GM21447 (cell line): ENCODE data around the gene PPCDC.
A peak's percentile ranks its signal among the peaks of the same experiment; 100 is the strongest.

Source experiments
- ATAC-seq: cut with Tn5 transposase; IDR thresholded peaks from one replicate; pipeline ENCODE4 v1.9.1; 2021; ENCODE audit not compliant: unreplicated experiment

PPCDC gene

GRCh38 chr15:75043509-75044257 is 20.3 kb downstream of the PPCDC start:
- peak; percentile 27 for ATAC-seq

DNA sequence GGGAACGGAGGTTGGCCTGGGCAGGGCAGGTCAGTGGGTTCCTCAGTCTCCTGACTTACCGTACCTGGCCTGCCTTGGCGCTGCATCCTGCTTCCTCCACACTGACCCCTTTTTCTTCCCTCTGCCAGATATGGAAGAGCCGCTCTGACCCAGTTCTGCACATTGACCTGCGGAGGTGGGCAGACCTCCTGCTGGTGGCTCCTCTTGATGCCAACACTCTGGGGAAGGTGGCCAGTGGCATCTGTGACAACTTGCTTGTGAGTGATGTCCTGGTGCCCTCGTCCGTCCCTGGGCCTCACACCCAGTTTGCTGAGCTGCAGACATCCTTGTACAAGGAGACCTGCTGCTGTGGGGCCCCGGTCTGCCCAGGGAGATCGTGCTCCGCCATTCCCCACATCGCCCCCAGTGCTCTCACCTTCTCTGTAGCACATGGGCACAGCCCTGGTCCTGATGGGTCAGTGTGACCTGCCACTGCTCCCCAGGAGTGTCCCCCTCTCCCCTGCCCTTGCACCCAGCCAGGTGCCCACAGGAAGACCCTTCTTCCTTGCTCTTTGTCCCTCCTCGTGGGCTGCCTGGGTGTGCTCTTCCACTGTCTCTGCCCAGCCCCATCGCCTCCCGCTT is 21.0 kb downstream of the PPCDC start:
- no peak for ATAC-seq

DNA sequence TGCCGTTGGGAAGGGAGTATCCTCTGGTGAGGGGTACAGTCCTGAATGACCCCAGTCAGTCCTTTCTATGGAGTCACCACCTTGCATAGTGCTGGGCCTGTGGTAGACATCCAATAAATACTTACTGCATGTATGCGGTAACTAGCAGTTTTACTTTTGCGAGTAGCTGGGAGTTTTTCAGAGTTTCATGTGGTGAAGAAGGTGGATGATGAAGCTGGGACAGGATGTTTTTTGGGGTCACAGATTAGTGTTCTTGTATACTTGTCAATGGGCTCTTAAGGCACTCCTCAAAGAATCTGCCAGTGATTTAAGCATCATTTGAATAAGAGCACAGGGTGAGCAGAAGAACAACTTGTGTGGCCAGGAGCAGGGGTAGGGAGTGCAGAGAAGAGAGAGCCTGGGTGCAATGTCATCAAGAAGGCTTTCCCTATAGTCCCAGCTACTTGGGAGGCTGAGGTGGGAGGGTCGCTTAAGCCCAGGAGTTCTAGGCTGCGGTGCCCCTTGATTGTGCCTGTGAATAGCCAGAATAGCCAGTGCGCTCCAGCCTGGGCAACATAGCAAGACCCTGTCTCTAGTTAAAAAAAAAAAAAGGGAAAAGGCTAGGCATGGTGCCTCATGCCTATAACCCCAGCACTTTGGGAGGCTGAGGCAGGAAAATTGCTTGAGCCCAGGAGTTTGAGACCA is 22.1 kb downstream of the PPCDC start:
- ATAC-seq: no peak

- no peak for ATAC-seq
These were observed 25.0 kb downstream of the PPCDC start for GRCh38 chr15:75048394-75048793.

DNA sequence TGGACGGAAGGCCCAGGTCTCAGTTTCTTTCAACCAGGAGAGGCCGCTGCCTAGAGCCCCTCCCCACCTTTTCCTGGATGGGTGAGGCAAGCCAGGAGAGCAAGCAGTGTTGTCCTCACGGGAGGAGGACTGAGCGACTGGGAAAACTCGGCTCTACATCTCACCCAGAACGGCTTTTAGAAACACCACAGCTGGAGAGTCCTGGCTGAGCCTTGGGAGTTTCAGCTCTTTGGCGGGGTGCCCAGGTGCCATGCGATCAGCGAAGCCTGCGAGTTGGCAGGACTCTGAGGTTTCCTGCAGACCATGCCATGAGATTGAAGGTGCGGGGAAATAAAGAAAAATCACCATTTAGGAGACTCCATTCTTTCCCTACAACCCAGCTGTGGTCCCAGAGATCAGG is 26.0 kb downstream of the PPCDC start:
- ATAC-seq: no peak

GRCh38 chr15:75050283-75050682 is 26.9 kb downstream of the PPCDC start:
- ATAC-seq: no peak

DNA sequence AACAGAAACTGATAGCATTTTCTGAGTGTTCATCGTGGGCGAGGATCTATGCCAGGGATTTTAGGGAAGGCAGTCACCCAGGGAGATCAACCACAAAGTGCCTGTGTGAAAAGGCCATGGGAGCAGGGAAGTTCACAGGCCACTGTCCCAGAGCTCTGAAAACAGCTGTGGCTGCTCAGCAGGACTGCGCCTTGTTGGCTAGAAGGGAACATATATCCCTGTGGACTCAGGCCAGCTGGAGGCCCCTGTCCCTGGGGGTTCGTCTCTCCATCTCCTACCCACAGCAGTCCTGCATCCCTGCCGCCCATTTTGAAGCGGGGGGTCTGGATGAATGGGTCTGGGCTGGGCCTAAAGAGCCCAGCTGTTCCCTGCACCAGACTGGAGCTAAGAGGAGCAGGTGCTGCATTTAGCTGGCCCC is 27.8 kb downstream of the PPCDC start:
- no peak for ATAC-seq

DNA sequence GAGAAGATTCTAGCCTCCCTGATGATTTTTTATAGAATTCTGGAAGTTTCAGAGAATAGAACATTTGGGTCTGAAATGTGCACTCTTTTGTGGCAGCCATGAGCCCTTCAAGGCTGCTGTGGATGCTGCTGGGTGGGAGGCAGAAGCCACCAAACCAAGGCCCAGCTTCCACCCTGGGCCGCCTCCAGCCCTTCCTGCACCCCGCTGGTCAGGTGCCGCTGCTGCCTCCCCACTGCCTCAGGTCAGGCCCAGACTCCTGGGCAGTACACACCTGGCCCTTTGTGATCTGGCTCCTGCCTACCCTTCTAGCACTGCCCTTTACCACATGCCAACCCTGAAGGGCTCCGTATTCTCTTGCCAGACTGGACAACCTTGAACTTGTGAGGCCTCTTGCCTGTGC is 28.3 kb downstream of the PPCDC start:
- ATAC-seq: no peak

- no peak for ATAC-seq
These were observed 29.8 kb downstream of the PPCDC start for GRCh38 chr15:75052972-75053747.

- no peak for ATAC-seq
These were observed 30.3 kb downstream of the PPCDC start for GRCh38 chr15:75053748-75054125.

DNA sequence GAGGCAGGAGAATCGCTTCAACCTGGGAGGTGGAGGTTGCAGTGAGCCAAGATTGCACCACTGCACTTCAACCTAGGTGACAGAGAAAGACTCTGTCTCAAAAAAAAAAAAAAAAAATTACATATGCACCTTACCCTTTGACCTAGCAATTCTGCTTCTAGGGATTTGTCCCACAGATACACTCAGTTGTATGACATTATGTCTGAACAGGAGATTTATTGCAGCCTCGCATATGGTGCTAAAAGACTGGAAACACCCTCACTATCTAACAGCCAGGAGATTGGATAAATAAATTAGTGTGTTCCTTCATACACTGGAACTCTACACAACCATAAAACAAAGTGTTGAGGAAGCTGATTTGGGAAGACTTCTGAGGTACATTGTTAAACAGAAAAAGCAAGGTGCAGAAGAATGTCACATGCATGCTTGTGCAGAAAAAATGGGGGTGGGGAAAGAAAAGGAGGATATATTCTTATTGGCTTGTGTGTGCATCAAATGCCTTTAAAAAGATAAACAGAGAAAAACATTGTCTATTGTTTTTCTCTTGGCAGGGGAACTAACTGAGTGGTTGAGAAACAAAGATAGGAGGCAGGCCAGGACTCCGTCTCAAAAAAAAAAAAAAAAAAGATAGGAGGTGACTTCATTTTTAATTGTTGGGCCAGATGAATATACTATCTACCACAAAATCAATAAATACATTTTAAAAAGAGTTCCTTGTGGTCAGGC is 30.9 kb downstream of the PPCDC start:
- ATAC-seq: no peak

GRCh38 chr15:75056036-75056435 is 32.6 kb downstream of the PPCDC start:
- ATAC-seq: no peak

DNA sequence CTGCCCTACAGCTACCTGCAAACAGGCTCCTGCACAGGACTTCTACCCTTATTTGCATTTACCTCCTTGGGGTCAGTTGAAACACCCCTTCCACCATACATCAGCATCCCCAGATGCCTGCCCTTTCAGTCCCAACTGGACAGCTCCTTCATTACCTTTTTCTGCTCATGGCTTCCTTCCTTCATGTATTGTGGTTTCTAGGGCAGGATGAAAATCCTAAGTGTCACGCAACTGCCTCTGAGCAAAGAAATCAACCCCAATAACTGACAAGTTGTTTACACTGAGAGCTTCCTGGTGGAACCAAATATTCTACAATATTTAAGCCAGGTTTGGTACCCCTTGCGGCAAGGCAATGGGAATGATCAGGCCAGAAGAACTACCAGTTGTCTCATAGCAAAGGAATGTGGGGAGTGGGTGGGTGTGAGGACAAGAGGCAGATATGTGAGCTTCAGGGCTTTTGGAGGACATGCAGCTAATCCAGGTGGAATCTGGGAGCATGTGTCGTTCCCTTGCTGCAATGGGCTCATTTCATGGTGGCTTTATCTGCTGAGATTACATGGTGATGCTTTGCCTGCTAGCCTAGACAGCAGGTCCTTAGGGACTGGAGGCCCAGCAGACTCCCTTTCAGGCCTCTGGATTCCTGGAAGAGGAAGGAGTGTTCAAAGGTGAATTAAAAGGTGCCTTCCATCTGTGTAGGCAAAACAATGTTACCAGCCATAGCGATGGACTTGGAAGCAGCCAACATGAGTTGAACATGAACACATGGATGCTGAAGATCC is 34.9 kb downstream of the PPCDC start:
- ATAC-seq: no peak

DNA sequence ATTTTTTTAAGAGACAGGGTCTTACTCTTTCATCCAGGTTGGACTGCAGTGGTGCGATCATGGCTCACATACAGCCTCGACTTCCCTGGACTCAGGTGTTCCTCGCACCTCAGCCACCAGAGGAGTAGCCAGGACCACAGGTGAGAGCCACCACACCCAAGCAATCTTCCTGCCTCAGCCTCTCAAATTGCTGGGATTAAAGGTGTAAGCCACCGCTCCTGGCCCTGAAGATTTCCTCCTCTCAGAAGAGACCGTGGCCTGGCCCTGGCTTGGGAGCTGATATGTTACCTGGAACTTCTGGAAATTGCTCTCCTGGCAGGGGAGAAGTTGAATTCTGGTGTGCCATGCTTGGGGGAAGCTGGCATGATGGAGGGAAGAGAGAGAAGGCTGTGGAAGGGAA is 36.2 kb downstream of the PPCDC start:
- no peak for ATAC-seq

DNA sequence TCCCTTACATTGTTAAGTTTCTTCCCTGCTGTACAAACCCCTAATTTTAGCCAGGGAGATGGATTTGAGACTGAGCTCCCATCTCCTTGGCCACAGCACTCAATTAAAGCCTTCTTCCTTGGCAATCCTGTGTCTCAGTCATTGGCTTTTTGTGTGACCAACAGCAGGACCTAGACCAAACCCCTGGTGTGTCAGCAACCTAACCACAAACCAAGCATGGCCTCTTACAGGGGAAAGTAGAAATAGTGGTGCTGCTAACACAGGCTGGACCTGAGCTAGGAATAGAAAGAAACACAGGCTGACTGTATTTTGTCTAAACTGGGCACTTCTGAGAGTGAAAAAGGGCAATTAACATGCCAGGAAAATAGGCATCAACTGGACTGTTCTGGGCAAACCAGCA is 37.9 kb downstream of the PPCDC start:
- ATAC-seq: peak; percentile 76

DNA sequence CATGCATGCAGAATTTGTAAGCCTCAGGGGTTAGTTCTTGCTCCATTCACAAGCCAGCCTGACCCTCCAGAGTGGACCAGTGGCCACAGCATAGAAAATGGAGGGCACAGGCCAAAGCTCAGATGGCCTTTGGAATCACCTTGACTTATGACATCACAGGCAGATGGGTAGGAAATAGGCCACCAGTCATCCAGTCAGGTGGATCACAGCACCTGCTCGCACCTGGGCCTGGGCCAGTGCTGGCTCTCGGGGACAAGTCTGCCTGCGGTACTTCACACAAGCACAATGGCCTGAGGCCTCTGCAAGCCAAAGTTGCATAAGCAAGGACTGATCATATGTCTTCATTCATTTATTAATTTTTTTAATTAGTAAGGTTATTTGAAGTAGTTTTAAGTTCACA is 39.3 kb downstream of the PPCDC start:
- no peak for ATAC-seq

DNA sequence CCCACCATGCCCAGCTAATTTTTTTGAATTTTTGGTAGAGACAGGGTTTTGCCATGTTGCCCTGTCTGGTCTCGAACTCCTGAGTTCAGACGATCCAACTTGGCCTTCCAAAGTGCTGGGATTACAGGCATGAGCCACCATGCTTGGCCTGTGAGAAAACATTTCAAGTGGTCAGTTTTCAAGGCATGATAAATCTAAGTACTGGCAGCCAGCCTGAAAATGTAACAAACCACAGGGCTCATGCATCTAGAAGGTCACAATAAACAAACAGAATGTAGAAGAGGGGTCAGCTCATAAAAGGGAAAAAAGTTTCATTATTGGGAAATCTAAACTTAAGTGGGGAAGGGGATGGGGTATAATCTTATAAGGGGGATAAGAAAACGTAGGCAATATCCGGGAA is 39.9 kb downstream of the PPCDC start:
- ATAC-seq: no peak

DNA sequence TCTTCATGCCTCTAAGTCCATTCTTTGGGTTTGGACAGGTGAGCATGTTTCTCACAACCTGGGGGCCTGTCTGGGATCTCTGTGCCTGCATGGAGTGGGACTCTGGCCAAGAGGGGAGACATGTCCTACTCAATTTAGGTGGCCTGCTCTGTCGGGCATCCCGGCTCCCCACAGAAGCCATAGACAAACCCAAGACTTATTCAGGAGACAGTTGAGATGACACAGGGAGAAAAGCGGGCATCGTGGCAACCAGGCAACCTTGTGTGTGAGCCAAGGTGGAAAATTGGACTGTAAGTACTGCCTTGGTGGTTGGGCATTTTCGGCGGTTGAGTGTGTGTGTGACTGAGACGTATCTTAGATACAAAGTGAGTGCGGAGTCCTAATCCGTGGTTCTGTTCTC is 40.5 kb downstream of the PPCDC start:
- no peak for ATAC-seq

GRCh38 chr15:75064846-75065245 is 41.5 kb downstream of the PPCDC start:
- no peak for ATAC-seq

DNA sequence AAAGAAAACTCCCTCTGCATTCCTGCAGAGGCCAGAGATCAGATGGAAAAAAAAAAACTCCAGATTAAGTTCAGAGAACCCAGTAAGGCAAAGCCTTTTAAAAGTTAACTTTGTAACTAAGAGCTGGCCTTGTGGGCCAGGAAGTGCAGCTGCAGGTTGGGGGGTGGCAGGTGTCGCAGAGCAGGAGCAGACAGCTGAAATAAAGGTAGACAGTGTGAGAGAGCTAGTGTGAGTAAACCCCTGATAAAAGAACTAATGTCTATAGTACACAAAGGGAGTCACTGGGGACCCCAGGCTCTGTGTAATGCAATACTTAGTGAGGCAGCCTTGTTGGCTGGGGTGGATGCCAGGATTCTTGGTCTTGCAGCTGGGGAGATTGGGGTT is 42.1 kb downstream of the PPCDC start:
- no peak for ATAC-seq
